ENCODE data around the gene TFCP2.

Gene TFCP2

DNA sequence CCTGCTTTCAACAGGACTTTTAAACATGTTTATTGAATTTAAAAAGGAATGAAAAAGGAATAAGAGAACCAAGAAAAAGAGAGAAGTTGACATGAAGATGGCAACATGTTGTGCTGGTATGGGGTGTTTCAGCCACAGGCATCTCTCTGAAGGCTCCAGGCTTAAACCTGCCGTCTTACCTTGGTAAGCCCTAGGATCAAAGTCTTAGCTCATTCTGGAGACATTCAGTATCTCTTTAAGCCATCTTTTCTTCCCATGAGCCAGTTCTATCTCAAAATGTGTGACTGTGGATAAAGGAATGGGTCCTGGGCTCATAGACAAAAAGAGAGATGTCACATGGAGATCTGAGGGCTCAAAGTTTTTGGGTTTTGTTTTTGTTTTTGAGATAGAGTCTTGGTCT lies 1.6 kb upstream of the TFCP2 start:
- Histone ChIP-seq H3K27me3 (ENCODE audit: insufficient read depth, low read depth, severe bottlenecking) (no peaks in the 10 kb centered on the region), H3K36me3 (no peaks in the 10 kb centered on the region; the same call in 1 of the 2 replicates), H3K9me3 (ENCODE audit: severe bottlenecking) (no peaks in the 10 kb centered on the region), H3K4me3 (ENCODE audit: low read depth, low read length) (no peak overlapping the region), H3K27ac (no peak overlapping the region)
- DNase-seq = peak; percentile 26
- TF ChIP-seq, protein P1, sequence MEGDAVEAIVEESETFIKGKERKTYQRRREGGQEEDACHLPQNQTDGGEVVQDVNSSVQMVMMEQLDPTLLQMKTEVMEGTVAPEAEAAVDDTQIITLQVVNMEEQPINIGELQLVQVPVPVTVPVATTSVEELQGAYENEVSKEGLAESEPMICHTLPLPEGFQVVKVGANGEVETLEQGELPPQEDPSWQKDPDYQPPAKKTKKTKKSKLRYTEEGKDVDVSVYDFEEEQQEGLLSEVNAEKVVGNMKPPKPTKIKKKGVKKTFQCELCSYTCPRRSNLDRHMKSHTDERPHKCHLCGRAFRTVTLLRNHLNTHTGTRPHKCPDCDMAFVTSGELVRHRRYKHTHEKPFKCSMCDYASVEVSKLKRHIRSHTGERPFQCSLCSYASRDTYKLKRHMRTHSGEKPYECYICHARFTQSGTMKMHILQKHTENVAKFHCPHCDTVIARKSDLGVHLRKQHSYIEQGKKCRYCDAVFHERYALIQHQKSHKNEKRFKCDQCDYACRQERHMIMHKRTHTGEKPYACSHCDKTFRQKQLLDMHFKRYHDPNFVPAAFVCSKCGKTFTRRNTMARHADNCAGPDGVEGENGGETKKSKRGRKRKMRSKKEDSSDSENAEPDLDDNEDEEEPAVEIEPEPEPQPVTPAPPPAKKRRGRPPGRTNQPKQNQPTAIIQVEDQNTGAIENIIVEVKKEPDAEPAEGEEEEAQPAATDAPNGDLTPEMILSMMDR (IDR thresholded peaks at IDR 0.05; ENCODE audit: low read depth, low read length) = no peak

DNA sequence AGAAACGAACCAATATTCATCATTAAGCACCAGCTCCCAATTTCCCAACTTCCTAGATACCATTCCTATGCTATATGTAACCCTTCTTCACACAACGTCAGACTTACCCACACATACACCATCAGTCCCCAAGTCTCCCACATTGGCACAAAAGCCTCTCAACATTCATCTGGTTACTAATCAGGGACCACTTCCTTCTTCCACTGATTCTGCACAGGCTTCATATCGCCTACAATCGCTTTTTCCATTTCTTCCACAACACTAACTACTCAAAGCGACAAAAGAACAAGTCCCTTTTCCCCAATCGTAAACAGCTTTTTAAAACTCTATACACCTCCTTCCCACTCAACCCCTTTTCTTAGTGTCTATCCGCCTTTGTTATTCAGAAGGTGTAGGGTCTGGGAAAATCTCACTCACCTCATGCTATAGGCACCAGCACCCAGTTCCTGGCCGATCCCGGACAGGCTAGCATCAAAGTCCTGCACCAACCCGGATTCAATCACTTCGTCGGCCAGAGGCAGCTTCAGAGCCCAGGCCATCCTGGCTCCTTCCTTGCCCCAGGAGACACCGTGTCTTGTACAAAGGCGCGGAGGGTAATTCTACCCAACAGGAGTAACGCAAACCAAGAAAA lies 936 bp downstream of the TFCP2 start:
- Histone ChIP-seq H3K27me3 (ENCODE audit: insufficient read depth, low read depth, severe bottlenecking) (no peaks in the 10 kb centered on the region), H3K9me3 (ENCODE audit: severe bottlenecking) (no peaks in the 10 kb centered on the region), H3K36me3 (no peaks in the 10 kb centered on the region; the same call in 1 of the 2 replicates), H3K27ac (peak overlapping the region; percentile 99), H3K4me3 (ENCODE audit: low read depth, low read length) (peak overlapping the region; percentile 84)
- DNase-seq = no peak
- TF ChIP-seq, protein P1 (IDR thresholded peaks at IDR 0.05; ENCODE audit: low read depth, low read length) = no peak

DNA sequence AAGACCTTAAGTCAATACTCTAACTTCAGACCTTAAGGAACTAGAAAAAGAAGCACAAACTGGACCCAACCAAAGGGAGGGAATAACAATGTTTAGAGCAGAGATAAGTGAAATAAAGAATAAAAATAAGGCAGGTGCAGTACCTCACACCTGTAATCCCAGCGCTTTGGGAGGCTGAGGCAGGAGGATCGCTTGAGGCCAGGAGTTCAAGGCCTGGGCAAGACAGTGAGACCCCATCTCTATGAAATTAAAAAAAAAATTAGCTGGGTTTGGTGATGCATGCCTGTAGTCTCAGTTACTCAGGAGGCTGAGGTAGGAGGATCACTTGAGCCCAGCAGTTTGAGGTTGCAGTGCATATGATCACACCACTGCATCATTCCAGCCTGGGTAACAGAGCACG lies 9.1 kb downstream of the TFCP2 start:
- H3K4me3 ChIP-seq (ENCODE audit: low read depth, low read length) = no peak overlapping the region
- TF ChIP-seq, protein P1 (IDR thresholded peaks at IDR 0.05; ENCODE audit: low read depth, low read length) = no peak
- DNase-seq = no peak
- H3K36me3 ChIP-seq = no peaks in the 10 kb centered on the region; the same call in 1 of the 2 replicates
- no peaks in the 10 kb centered on the region for H3K27me3 ChIP-seq (ENCODE audit: insufficient read depth, low read depth, severe bottlenecking)
- H3K9me3 ChIP-seq (ENCODE audit: severe bottlenecking) = no peaks in the 10 kb centered on the region
- H3K27ac ChIP-seq = no peak overlapping the region

DNA sequence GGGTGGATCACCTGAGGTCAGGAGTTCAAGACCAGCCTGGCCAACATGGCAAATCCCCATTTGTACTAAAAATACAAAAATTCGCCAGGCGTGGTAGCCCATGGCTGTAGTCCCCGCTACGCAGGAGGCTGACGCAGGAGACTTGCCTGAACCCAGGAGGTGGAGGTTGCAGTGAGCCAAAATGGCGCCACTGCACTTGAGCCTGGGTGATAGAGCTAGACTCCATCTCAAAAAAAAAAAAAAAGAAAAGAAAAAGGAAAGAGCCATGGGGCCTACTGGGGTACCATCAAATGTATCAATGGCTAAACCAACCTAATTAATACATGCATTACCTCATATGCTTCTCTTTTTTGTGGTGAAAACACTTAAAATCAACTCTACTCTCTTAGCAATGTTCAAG lies 10.7 kb downstream of the TFCP2 start:
- TF ChIP-seq, protein P1 (IDR thresholded peaks at IDR 0.05; ENCODE audit: low read depth, low read length) = no peak
- H3K9me3 ChIP-seq (ENCODE audit: severe bottlenecking) = no peaks in the 10 kb centered on the region
- no peak overlapping the region for H3K27ac ChIP-seq
- no peaks in the 10 kb centered on the region for H3K27me3 ChIP-seq (ENCODE audit: insufficient read depth, low read depth, severe bottlenecking)
- DNase-seq = no peak
- no peak overlapping the region for H3K4me3 ChIP-seq (ENCODE audit: low read depth, low read length)
- no peaks in the 10 kb centered on the region; the same call in 1 of the 2 replicates for H3K36me3 ChIP-seq

DNA sequence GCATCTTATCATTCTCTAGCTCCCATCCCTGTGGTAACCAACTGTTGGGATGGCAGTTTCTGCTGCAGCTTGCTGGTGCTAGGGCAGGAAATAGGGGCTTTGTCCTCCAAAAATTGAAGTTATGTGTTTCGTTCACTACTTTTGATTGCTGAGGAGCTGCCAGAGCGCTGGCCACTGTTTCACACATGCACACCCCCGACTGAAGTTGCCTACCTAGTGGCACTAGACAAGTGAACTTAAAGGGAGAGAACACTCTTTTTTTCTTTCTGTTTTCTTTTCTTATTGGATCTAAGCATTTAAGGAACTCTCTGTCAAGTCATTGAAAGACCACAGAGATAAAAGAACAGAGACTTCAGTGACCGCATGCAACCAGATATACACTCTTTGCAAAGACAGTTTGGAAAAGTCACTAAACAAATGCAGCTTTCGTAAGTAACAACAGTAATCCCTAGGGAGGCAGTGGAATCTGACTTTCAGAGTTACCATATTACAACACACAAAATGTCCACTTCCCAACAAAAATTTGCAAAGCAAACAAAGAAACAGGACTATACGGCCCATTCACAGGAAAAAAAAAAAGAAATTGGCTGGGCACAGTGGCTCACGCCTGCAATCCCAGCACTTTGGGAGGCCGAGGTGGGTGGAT lies 12.0 kb downstream of the TFCP2 start:
- no peaks in the 10 kb centered on the region; the same call in 1 of the 2 replicates for H3K36me3 ChIP-seq
- H3K4me3 ChIP-seq (ENCODE audit: low read depth, low read length) = no peak overlapping the region
- H3K9me3 ChIP-seq (ENCODE audit: severe bottlenecking) = no peaks in the 10 kb centered on the region
- TF ChIP-seq, protein P1 (IDR thresholded peaks at IDR 0.05; ENCODE audit: low read depth, low read length) = no peak
- H3K27ac ChIP-seq = no peak overlapping the region
- no peaks in the 10 kb centered on the region for H3K27me3 ChIP-seq (ENCODE audit: insufficient read depth, low read depth, severe bottlenecking)
- DNase-seq = no peak

Measured in WERI-Rb-1 (cell line).